Kidney (tissue), 14 donors: ENCODE results near the gene PDGFRB. TPM values are rescaled to one million over a fixed set of nuclear protein-coding genes. Genes with fewer than 3 reads are reported as not detected.
A peak's percentile ranks its signal among the peaks of the same experiment; 100 is the strongest.

Source experiments
- DNase-seq, 5 donors: peaks; one replicate each; pipeline ENCODE4 v3.0.0-alpha.2; 2013 to 2020
- FAIRE-seq: peaks from 2 replicates; lab custom pipeline; 2012; peaks lifted over from hg19 to GRCh38; lab: Jason Lieb, UNC
- H3K27ac ChIP-seq, 2 donors: one replicate each; pipeline ENCODE4 v1.7.0; 2013; ENCODE audit warnings: low read depth in 2 of 2, low read length in 2 of 2, inconsistent platforms in 1 of 2
- H3K27me3 ChIP-seq: one replicate; pipeline ENCODE4 v1.7.1; 2013; ENCODE audit warnings: low read length, inconsistent platforms; ENCODE audit not compliant: control insufficient read depth, insufficient read depth
- H3K36me3 ChIP-seq, 3 donors: one replicate each; pipeline versions ENCODE4 v1.7.0 to v1.7.1; 2013; ENCODE audit warnings: low read length in 3 of 3, control low read depth in 1 of 3, inconsistent platforms in 1 of 3; ENCODE audit not compliant: insufficient read depth in 3 of 3, control insufficient read depth in 2 of 3
- H3K4me1 ChIP-seq, 3 donors: one replicate each; pipeline versions ENCODE4 v1.7.0 to v1.7.1; 2013; ENCODE audit warnings: low read length in 3 of 3, inconsistent platforms in 1 of 3, low read depth in 1 of 3; ENCODE audit not compliant: control insufficient read depth in 2 of 3, insufficient read depth in 2 of 3
- H3K4me3 ChIP-seq, 3 donors: one replicate each; pipeline versions ENCODE4 v1.7.0 to v1.8.1; 2013; ENCODE audit warnings: low read length in 3 of 3, control low read depth in 1 of 3, inconsistent platforms in 1 of 3
- H3K9ac ChIP-seq, 3 donors: one replicate each; pipeline versions ENCODE4 v1.7.0 to v1.7.1; 2013; ENCODE audit warnings: low read length in 3 of 3, control low read depth in 1 of 3, inconsistent platforms in 1 of 3
- H3K9me3 ChIP-seq, 3 donors: one replicate each; pipeline versions ENCODE4 v1.7.0 to v1.7.1; 2013; ENCODE audit warnings: low read length in 3 of 3, control low read depth in 1 of 3, inconsistent platforms in 1 of 3; ENCODE audit not compliant: control insufficient read depth in 2 of 3, insufficient read depth in 1 of 3
- CTCF ChIP-seq: IDR thresholded peaks from 3 replicates; pipeline ENCODE4 v1.5.1; 2012; ENCODE audit warnings: mild to moderate bottlenecking, moderate library complexity, borderline replicate concordance; ENCODE audit not compliant: insufficient read depth; ENCODE audit errors: extremely low read depth
- intact Hi-C: fragments of 100-400 bp; cut with DNase I; formaldehyde crosslinking; loops from one replicate; pipeline ENCODE4 v1.11.1; 2022
- polyA plus RNA-seq: library from polyadenylated mRNA; stranded (reverse); fragments of 350-450 nt; fragmentation: Illumina TruSeq; extraction: RNeasy Lipid Tissue Mini Kit (QIAGEN cat#74804); gene quantifications from one replicate; pipeline ENCODE4 v1.2.3, GENCODE V29; 2014; ENCODE audit warnings: low read depth, low replicate concordance; ENCODE audit not compliant: insufficient read depth
- total RNA-seq: library from RNA; stranded (reverse); fragmentation: NEBNext Ultra II Directional; extraction: Animal tissue kit (Norgen Biotek cat#: 25700); gene quantifications from one replicate; pipeline ENCODE4 v1.2.1, GENCODE V29; 2021
- donor health status: control.
- donor health status: control.
- donor health status: control.
- donor health status: control.
- donor health status: control.
- donor health status: DM: yes; HTN: yes; CAD: no.
- donor health status: Normal renal cell carcinoma (clear cell type).

PDGFRB gene
- total and polyA plus RNA-seq, 2 donors from 2014 or later = 50.4 to 104 TPM

- FAIRE-seq = no peak
- peak; percentile 80 to 92 (median 85) for DNase-seq
- H3K36me3 ChIP-seq = no peaks in the 10 kb centered on the region
- intact Hi-C loops = no loop called here
- peak; percentile 92 for TF ChIP-seq CTCF
- no peaks in the 10 kb centered on the region for H3K9me3 ChIP-seq
- peak overlapping the region; percentile 8 to 69 for H3K27ac ChIP-seq
- no peaks in the 10 kb centered on the region for H3K27me3 ChIP-seq
- H3K4me1 ChIP-seq = peaks cover 0 to 14% (median 11%) of the 10 kb centered on the region in 3 donors
- no peak overlapping the region for H3K9ac ChIP-seq
- H3K4me3 ChIP-seq = no peak overlapping the region
Measured at GRCh38 chr5:150161242-150162141, 5.8 kb upstream of the PDGFRB start.

- intact Hi-C loops = no loop called here
- Histone ChIP-seq H3K36me3 (no peaks in the 10 kb centered on the region), H3K9ac (peak overlapping the region in 1 of 3 donors; percentile 27), H3K27me3 (no peaks in the 10 kb centered on the region), H3K27ac (peak overlapping the region; percentile 69 to 82), H3K4me1 (peaks cover 3 to 14% (median 11%) of the 10 kb centered on the region in 3 donors), H3K4me3 (no peak overlapping the region), H3K9me3 (no peaks in the 10 kb centered on the region)
- FAIRE-seq (no peak), DNase-seq (no peak)
- TF ChIP-seq CTCF = no peak
Measured at GRCh38 chr5:150160448-150161081, 4.9 kb upstream of the PDGFRB start.

- Histone ChIP-seq H3K9ac (no peak overlapping the region), H3K4me3 (no peak overlapping the region), H3K36me3 (no peaks in the 10 kb centered on the region), H3K4me1 (peaks cover 3 to 14% (median 11%) of the 10 kb centered on the region in 3 donors), H3K27ac (peak overlapping the region; percentile 69 to 82), H3K27me3 (no peaks in the 10 kb centered on the region), H3K9me3 (no peaks in the 10 kb centered on the region)
- intact Hi-C loops = no loop called here
- DNase-seq (peak in 4 of 5 donors; percentile 81 to 92 (median 86)), FAIRE-seq (no peak)
- TF ChIP-seq CTCF = no peak
Measured at GRCh38 chr5:150159741-150160179, 4.1 kb upstream of the PDGFRB start.
